Stimulated activated memory B cell treated with anti-CD40 and anti-IgM and Interleukin-4, amounts not matched to agents 10 μg/mL and 1 μg/mL and 100 μg/mL, for 72 hours (primary cell): ENCODE results near the gene NSG2.

Source experiments
- ATAC-seq: fragments of 150-1000 bp; cut with Tn5 transposase; 2 replicates; pipeline ENCODE4 v1.10.0; 2021
- H3K27ac Mint-ChIP-seq: one replicate; pipeline ENCODE4 v1.8.0; 2022; ENCODE audit warnings: mild to moderate bottlenecking, mixed read lengths
- H3K27me3 Mint-ChIP-seq: one replicate; pipeline ENCODE4 v1.8.0; 2022; ENCODE audit warnings: mixed read lengths
- H3K36me3 Mint-ChIP-seq: one replicate; pipeline ENCODE4 v1.8.0; 2022; ENCODE audit warnings: mixed read lengths
- H3K4me1 Mint-ChIP-seq: one replicate; pipeline ENCODE4 v1.8.0; 2022; ENCODE audit warnings: mixed read lengths
- H3K4me3 Mint-ChIP-seq: one replicate; pipeline ENCODE4 v1.8.0; 2022; ENCODE audit warnings: mild to moderate bottlenecking, moderate library complexity, mixed read lengths
- H3K9me3 Mint-ChIP-seq: one replicate; pipeline ENCODE4 v1.8.0; 2022; ENCODE audit warnings: mixed read lengths

NSG2 gene

DNA sequence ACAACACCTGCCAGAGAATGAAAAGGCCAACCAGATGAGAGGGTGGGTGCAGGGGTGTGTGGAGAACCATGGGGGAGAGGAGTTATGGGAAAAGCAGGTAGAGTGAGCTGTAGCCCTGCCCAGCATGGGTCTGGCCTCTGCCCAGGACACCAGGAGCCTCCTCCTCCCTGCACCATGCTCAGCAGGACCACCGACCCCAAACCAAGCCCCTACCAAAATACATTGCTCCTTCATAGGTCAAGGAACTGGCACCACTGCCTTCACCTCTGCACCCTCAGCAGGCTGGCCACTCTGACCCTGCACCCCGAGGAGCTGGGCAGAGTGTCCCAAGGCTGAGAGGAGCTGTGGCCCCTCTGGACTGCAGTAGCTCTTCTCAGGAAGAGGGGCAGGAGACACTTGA lies 102.0 kb downstream of the NSG2 start:
- H3K4me3 Mint-ChIP-seq: no peak overlapping the region
- H3K27ac Mint-ChIP-seq: no peak overlapping the region
- H3K4me1 Mint-ChIP-seq: no peaks in the 10 kb centered on the region
- no peak for ATAC-seq
- H3K9me3 Mint-ChIP-seq: peaks cover 3% of the 10 kb centered on the region
- no peaks in the 10 kb centered on the region for H3K27me3 Mint-ChIP-seq
- no peaks in the 10 kb centered on the region for H3K36me3 Mint-ChIP-seq

DNA sequence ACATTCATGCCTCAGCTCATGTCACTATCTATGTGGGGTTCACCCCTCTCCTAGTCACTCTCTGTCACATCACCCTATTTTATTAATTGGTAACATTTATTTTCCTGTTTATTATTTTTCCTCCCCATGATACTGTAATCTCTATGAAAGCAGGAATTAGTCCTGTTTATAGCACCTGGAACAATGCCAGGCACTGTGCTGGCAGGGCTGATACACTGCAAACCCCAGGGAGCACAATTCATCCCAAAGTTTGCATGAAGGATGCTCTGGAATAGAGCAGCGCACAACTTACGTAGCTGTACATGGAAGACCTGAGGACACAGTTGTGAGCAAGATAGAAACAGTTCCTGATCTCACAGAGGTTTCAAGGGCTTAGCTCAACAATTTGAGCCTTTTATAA lies 103.2 kb downstream of the NSG2 start:
- no peaks in the 10 kb centered on the region for H3K36me3 Mint-ChIP-seq
- H3K9me3 Mint-ChIP-seq: peaks cover 6% of the 10 kb centered on the region
- H3K4me1 Mint-ChIP-seq: no peaks in the 10 kb centered on the region
- ATAC-seq: no peak
- H3K27me3 Mint-ChIP-seq: no peaks in the 10 kb centered on the region
- H3K4me3 Mint-ChIP-seq: no peak overlapping the region
- no peak overlapping the region for H3K27ac Mint-ChIP-seq

DNA sequence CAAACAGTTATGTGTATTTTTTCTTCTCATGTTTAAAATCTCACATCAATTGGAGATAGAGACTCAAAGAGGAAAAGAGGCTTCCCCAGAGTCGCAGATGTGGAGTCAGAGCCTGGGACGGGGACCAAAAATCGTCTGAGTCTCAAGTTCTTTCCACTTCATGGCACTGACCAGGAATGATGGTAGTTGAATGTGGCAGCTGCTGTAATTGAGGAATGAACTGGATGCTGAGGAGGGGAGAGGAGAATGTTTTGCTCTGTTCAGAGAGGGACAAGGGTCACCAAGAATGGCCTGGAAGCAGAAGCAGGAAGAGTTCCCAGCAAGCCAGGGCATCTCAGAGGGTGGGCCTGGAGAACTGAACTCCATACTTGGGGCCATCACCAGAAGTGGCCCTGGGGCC lies 103.9 kb downstream of the NSG2 start:
- Mint-ChIP-seq H3K36me3 (no peaks in the 10 kb centered on the region), H3K9me3 (peaks cover 6% of the 10 kb centered on the region), H3K4me1 (no peaks in the 10 kb centered on the region), H3K27ac (no peak overlapping the region), H3K27me3 (no peaks in the 10 kb centered on the region), H3K4me3 (no peak overlapping the region)
- ATAC-seq: no peak

DNA sequence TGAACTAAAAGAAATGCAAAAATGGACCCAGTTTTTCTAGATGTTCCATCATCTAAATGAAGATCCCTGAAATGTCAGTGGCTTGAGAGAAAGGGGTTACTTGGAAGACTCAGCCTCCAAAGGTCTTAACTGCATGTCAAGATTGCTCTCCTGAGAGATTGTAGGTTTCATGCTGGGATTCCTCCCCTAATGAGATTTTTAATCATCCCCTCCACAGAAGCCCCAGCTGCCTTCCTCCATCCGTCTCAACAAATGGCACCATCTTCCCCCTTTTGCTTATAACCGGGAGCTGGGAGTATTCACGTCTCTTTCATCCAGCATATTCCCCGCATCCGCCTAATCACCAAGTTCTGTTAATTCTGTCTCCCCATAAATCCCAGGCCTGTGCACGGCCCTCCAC lies 104.5 kb downstream of the NSG2 start:
- Mint-ChIP-seq H3K27me3 (no peaks in the 10 kb centered on the region), H3K9me3 (peaks cover 10% of the 10 kb centered on the region), H3K27ac (no peak overlapping the region), H3K4me3 (no peak overlapping the region), H3K36me3 (peaks cover 4% of the 10 kb centered on the region), H3K4me1 (no peaks in the 10 kb centered on the region)
- no peak for ATAC-seq

DNA sequence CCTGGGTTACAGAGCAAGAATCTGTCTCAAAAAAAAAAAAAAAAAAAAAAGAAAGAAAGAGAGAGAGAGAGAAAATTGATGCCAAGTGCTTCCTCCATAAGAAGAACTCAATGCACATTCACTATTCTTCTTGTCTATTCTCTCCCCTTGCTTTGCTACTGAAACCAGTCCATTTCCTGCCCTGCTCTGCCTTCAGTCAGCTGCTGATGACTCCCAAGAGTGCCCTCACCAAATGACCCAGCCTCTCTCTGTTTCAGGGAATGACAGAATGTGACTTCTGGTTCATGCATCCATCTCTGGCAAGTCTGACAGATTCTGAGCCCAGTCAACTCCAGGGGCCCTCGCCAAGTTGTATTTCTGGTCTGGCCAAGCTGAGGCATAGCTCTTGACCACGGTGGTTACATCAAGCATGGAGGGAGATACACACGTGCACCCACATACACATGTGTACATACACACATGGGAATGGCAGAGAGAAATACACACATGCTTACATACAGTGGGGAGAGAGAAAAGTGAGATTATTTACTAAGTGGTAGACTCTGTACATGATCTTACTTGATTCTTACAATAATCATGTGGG lies 106.2 kb downstream of the NSG2 start:
- Mint-ChIP-seq H3K27ac (no peak overlapping the region), H3K27me3 (no peaks in the 10 kb centered on the region), H3K36me3 (peaks cover 4% of the 10 kb centered on the region), H3K9me3 (peaks cover 16% of the 10 kb centered on the region), H3K4me3 (no peak overlapping the region), H3K4me1 (no peaks in the 10 kb centered on the region)
- ATAC-seq: no peak

DNA sequence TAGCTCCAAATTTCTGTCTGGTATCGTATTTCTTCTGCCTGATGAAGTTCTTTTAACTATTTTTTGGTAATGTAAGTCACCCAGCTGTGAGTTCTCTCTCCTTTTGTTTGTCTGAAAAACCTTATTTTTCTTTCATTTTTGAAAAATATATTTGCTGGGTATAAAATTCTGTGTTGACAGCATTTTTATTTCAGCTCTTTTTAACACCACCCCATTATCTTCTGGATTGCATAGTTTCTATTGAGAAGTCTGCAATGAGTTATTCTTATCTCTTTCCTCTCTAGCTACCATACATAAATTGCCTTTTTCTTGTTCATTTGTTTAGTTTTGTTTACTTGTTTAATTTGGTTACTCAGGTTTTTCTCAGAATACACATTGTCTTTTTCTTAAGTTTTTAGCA lies 109.1 kb downstream of the NSG2 start:
- no peak overlapping the region for H3K27ac Mint-ChIP-seq
- ATAC-seq: no peak
- peaks cover 4% of the 10 kb centered on the region for H3K36me3 Mint-ChIP-seq
- no peaks in the 10 kb centered on the region for H3K4me1 Mint-ChIP-seq
- peaks cover 14% of the 10 kb centered on the region for H3K27me3 Mint-ChIP-seq
- peaks cover 28% of the 10 kb centered on the region for H3K9me3 Mint-ChIP-seq
- no peak overlapping the region for H3K4me3 Mint-ChIP-seq

DNA sequence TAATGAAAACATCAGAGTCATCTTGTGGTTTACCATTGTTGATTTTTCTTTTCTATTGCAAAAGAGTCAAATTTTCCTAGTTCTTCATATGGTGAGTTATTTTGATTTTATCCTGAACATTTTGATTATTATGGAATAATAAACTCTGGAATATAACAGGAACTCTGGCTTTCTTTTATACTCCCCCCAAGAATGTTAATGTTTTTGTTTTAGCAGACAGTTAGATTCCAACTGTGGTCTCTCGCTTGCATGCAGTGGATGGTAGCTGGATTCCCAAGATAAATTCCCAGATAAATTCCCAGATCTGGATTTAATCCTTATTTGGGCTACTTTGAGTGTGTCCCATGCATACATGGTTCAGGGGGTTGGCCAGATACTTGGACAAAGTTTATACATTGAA lies 109.8 kb downstream of the NSG2 start:
- H3K4me3 Mint-ChIP-seq: no peak overlapping the region
- peaks cover 4% of the 10 kb centered on the region for H3K36me3 Mint-ChIP-seq
- peaks cover 14% of the 10 kb centered on the region for H3K27me3 Mint-ChIP-seq
- H3K27ac Mint-ChIP-seq: no peak overlapping the region
- no peak for ATAC-seq
- H3K4me1 Mint-ChIP-seq: no peaks in the 10 kb centered on the region
- peaks cover 28% of the 10 kb centered on the region for H3K9me3 Mint-ChIP-seq

DNA sequence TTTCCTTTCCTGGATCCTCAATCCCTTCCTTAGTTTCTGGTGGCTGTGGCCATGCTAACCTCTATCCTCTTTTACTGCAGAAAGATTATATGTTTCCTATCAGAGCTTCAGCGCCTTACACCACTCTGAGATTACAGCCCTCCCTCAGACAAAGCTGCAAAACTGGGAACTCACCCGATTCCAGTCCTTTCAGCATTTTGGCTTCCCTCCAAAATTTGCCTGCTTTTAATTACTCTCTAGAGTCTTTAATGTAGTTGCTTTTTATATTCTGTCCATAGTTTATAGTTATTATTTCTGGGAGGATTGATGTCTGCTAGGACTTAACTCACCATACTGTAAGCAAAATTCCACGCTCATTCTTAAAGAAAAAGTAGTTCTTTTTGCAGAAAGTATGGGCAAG lies 110.2 kb downstream of the NSG2 start:
- Mint-ChIP-seq H3K4me3 (no peak overlapping the region), H3K27me3 (peaks cover 14% of the 10 kb centered on the region), H3K9me3 (peaks cover 28% of the 10 kb centered on the region), H3K4me1 (no peaks in the 10 kb centered on the region), H3K27ac (no peak overlapping the region), H3K36me3 (peaks cover 4% of the 10 kb centered on the region)
- ATAC-seq: no peak

DNA sequence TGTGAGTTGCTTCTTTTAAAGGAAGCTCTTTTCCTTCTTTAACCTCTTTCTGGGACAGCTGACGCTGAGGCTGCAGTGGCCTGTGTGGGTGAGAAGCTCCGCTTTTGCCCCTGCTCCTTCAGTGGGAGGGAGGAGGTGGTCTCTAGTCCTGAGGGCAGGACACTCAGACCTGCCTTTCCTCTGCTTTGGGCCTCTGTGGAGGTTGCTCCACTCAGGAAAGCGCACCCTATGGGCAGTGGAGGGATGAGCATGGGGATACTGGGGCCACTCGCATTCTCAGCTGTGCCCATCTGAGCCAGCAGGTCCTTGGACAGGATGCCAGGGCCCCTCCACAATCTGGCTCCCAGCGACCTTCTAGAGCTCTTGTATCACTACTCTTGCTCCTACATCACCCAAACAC lies 111.5 kb downstream of the NSG2 start:
- ATAC-seq: no peak
- H3K27me3 Mint-ChIP-seq: peaks cover 14% of the 10 kb centered on the region
- H3K9me3 Mint-ChIP-seq: peaks cover 28% of the 10 kb centered on the region
- no peak overlapping the region for H3K27ac Mint-ChIP-seq
- no peaks in the 10 kb centered on the region for H3K4me1 Mint-ChIP-seq
- H3K36me3 Mint-ChIP-seq: peaks cover 4% of the 10 kb centered on the region
- H3K4me3 Mint-ChIP-seq: no peak overlapping the region
